ENCODE results near the gene F10.

Gene F10

DNA sequence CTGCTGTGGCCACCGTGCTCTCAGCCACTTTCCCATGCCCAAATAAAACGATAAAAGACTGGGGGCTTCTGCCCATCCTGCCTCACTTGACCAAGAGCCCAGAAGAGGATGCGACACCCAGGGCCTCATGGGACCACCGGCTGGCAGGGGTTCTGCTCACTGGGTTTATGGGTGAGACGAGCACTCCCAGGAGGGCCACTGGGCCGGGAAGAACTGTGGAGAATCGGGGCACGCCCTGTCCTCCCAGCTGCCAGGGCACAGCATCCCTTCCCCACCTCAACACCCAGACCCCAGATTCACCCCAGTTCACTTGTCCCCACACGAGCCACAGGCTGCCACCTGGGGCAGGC lies 4.7 kb upstream of the F10 start:
- Histone ChIP-seq H3K4me1 (ENCODE audit: control insufficient read depth, insufficient read depth, low read depth, low read length) (peaks cover 5% of the 10 kb centered on the region), H4K91ac (ENCODE audit: low read length) (no peak overlapping the region), H3K36me3 (ENCODE audit: control insufficient read depth in 1 of 2, insufficient read depth in 2 of 2, low read depth in 1 of 2, low read length in 2 of 2) (no peaks in the 10 kb centered on the region), H3K4me3 (ENCODE audit: insufficient read depth in 1 of 2, low read depth in 1 of 2, low read length in 2 of 2) (no peak overlapping the region), H2BK120ac (ENCODE audit: low read depth, low read length) (no peak overlapping the region), H3K4me2 (ENCODE audit: low read length, poor library complexity, severe bottlenecking) (no peak overlapping the region), H3K18ac (ENCODE audit: low read depth in 1 of 2, low read length in 2 of 2) (no peak overlapping the region), H2AFZ (ENCODE audit: low read depth, low read length) (no peak overlapping the region), H3K9me3 (ENCODE audit: control insufficient read depth, low read length) (no peaks in the 10 kb centered on the region), H3K4ac (ENCODE audit: low read depth in 1 of 2, low read length in 2 of 2) (no peak overlapping the region), H3K79me1 (replicated peaks; ENCODE audit: low read length, poor library complexity, severe bottlenecking) (no peaks in the 10 kb centered on the region), H3K14ac (ENCODE audit: low read length in 2 of 2) (no peak overlapping the region), H3K27me3 (ENCODE audit: control insufficient read depth in 1 of 2, insufficient read depth in 1 of 2, low read length in 2 of 2) (peaks cover 29 to 68% of the 10 kb centered on the region in 2 experiments), H2BK5ac (ENCODE audit: low read depth, low read length, poor library complexity, severe bottlenecking) (no peak overlapping the region), H3K27ac (ENCODE audit: low read length, poor library complexity, severe bottlenecking) (no peak overlapping the region), H4K8ac (ENCODE audit: low read length) (no peak overlapping the region), H2BK12ac (ENCODE audit: low read length in 2 of 2) (no peak overlapping the region), H2AK5ac (ENCODE audit: low read length, severe bottlenecking) (no peak overlapping the region), H3K23ac (ENCODE audit: low read length in 2 of 2) (no peak overlapping the region), H3K9ac (ENCODE audit: low read length) (no peak overlapping the region), H2BK15ac (ENCODE audit: low read depth, poor library complexity, severe bottlenecking) (no peak overlapping the region)
- 94% methylated on average over 8 of the region's 9 CpGs for WGBS
- no peak for DNase-seq

DNA sequence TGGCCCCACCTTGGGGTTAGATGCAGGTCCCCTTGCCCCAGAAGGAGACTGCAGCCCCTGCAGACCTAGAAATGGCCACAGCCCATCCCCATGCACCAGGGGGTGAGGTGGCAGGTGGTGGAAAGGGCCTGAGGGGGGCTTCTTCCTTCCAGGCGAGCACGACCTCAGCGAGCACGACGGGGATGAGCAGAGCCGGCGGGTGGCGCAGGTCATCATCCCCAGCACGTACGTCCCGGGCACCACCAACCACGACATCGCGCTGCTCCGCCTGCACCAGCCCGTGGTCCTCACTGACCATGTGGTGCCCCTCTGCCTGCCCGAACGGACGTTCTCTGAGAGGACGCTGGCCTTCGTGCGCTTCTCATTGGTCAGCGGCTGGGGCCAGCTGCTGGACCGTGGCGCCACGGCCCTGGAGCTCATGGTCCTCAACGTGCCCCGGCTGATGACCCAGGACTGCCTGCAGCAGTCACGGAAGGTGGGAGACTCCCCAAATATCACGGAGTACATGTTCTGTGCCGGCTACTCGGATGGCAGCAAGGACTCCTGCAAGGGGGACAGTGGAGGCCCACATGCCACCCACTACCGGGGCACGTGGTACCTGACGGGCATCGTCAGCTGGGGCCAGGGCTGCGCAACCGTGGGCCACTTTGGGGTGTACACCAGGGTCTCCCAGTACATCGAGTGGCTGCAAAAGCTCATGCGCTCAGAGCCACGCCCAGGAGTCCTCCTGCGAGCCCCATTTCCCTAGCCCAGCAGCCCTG lies 4.2 kb upstream of the F10 start:
- H2AFZ ChIP-seq (ENCODE audit: low read depth, low read length): no peak overlapping the region
- no peak overlapping the region for H2BK15ac ChIP-seq (ENCODE audit: low read depth, poor library complexity, severe bottlenecking)
- no peak overlapping the region for H4K8ac ChIP-seq (ENCODE audit: low read length)
- WGBS: 90% methylated on average over 42 of the region's 42 CpGs
- H3K4me2 ChIP-seq (ENCODE audit: low read length, poor library complexity, severe bottlenecking): no peak overlapping the region
- H3K4ac ChIP-seq (ENCODE audit: low read depth in 1 of 2, low read length in 2 of 2): no peak overlapping the region
- DNase-seq: no peak
- H3K4me3 ChIP-seq (ENCODE audit: insufficient read depth in 1 of 2, low read depth in 1 of 2, low read length in 2 of 2): no peak overlapping the region
- peak overlapping the region; percentile 13 for H4K91ac ChIP-seq (ENCODE audit: low read length)
- no peak overlapping the region for H2AK5ac ChIP-seq (ENCODE audit: low read length, severe bottlenecking)
- H3K9me3 ChIP-seq (ENCODE audit: control insufficient read depth, low read length): no peaks in the 10 kb centered on the region
- H3K23ac ChIP-seq (ENCODE audit: low read length in 2 of 2): no peak overlapping the region
- H3K36me3 ChIP-seq (ENCODE audit: control insufficient read depth in 1 of 2, insufficient read depth in 2 of 2, low read depth in 1 of 2, low read length in 2 of 2): no peaks in the 10 kb centered on the region
- no peak overlapping the region for H2BK5ac ChIP-seq (ENCODE audit: low read depth, low read length, poor library complexity, severe bottlenecking)
- no peak overlapping the region for H3K27ac ChIP-seq (ENCODE audit: low read length, poor library complexity, severe bottlenecking)
- H3K79me1 ChIP-seq (replicated peaks; ENCODE audit: low read length, poor library complexity, severe bottlenecking): no peaks in the 10 kb centered on the region
- H3K14ac ChIP-seq (ENCODE audit: low read length in 2 of 2): no peak overlapping the region
- peaks cover 25 to 62% of the 10 kb centered on the region in 2 experiments for H3K27me3 ChIP-seq (ENCODE audit: control insufficient read depth in 1 of 2, insufficient read depth in 1 of 2, low read length in 2 of 2)
- H3K18ac ChIP-seq (ENCODE audit: low read depth in 1 of 2, low read length in 2 of 2): no peak overlapping the region
- no peak overlapping the region for H2BK12ac ChIP-seq (ENCODE audit: low read length in 2 of 2)
- H3K9ac ChIP-seq (ENCODE audit: low read length): no peak overlapping the region
- H2BK120ac ChIP-seq (ENCODE audit: low read depth, low read length): no peak overlapping the region
- peaks cover 11% of the 10 kb centered on the region for H3K4me1 ChIP-seq (ENCODE audit: control insufficient read depth, insufficient read depth, low read depth, low read length)

DNA sequence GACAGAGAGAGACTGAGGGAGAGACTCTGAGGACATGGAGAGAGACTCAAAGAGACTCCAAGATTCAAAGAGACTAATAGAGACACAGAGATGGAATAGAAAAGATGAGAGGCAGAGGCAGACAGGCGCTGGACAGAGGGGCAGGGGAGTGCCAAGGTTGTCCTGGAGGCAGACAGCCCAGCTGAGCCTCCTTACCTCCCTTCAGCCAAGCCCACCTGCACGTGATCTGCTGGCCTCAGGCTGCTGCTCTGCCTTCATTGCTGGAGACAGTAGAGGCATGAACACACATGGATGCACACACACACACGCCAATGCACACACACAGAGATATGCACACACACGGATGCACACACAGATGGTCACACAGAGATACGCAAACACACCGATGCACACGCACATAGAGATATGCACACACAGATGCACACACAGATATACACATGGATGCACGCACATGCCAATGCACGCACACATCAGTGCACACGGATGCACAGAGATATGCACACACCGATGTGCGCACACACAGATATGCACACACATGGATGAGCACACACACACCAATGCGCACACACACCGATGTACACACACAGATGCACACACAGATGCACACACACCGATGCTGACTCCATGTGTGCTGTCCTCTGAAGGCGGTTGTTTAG lies 3.3 kb upstream of the F10 start:
- no peak overlapping the region for H2BK120ac ChIP-seq (ENCODE audit: low read depth, low read length)
- WGBS: 87% methylated on average over 16 of the region's 16 CpGs
- no peak overlapping the region for H3K18ac ChIP-seq (ENCODE audit: low read depth in 1 of 2, low read length in 2 of 2)
- H3K36me3 ChIP-seq (ENCODE audit: control insufficient read depth in 1 of 2, insufficient read depth in 2 of 2, low read depth in 1 of 2, low read length in 2 of 2): no peaks in the 10 kb centered on the region
- peaks cover 21 to 56% of the 10 kb centered on the region in 2 experiments for H3K27me3 ChIP-seq (ENCODE audit: control insufficient read depth in 1 of 2, insufficient read depth in 1 of 2, low read length in 2 of 2)
- no peak overlapping the region for H2BK5ac ChIP-seq (ENCODE audit: low read depth, low read length, poor library complexity, severe bottlenecking)
- H3K4me3 ChIP-seq (ENCODE audit: insufficient read depth in 1 of 2, low read depth in 1 of 2, low read length in 2 of 2): peak overlapping the region in 1 of 2 experiments; percentile 15
- H2BK15ac ChIP-seq (ENCODE audit: low read depth, poor library complexity, severe bottlenecking): no peak overlapping the region
- H2AK5ac ChIP-seq (ENCODE audit: low read length, severe bottlenecking): no peak overlapping the region
- H3K4ac ChIP-seq (ENCODE audit: low read depth in 1 of 2, low read length in 2 of 2): no peak overlapping the region
- H4K8ac ChIP-seq (ENCODE audit: low read length): no peak overlapping the region
- DNase-seq: no peak
- H3K79me1 ChIP-seq (replicated peaks; ENCODE audit: low read length, poor library complexity, severe bottlenecking): no peaks in the 10 kb centered on the region
- peak overlapping the region in 1 of 2 experiments; percentile 87 for H3K14ac ChIP-seq (ENCODE audit: low read length in 2 of 2)
- H2AFZ ChIP-seq (ENCODE audit: low read depth, low read length): no peak overlapping the region
- H4K91ac ChIP-seq (ENCODE audit: low read length): no peak overlapping the region
- H3K4me1 ChIP-seq (ENCODE audit: control insufficient read depth, insufficient read depth, low read depth, low read length): peaks cover 11% of the 10 kb centered on the region
- H2BK12ac ChIP-seq (ENCODE audit: low read length in 2 of 2): no peak overlapping the region
- no peaks in the 10 kb centered on the region for H3K9me3 ChIP-seq (ENCODE audit: control insufficient read depth, low read length)
- no peak overlapping the region for H3K9ac ChIP-seq (ENCODE audit: low read length)
- no peak overlapping the region for H3K27ac ChIP-seq (ENCODE audit: low read length, poor library complexity, severe bottlenecking)
- no peak overlapping the region for H3K4me2 ChIP-seq (ENCODE audit: low read length, poor library complexity, severe bottlenecking)
- H3K23ac ChIP-seq (ENCODE audit: low read length in 2 of 2): no peak overlapping the region

DNA sequence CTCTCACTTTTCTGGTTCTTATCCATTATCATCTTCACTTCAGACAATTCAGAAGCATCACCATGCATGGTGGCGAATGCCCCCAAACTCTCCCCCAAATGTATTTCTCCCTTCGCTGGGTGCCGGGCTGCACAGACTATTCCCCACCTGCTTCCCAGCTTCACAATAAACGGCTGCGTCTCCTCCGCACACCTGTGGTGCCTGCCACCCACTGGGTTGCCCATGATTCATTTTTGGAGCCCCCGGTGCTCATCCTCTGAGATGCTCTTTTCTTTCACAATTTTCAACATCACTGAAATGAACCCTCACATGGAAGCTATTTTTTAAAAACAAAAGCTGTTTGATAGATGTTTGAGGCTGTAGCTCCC lies 2.8 kb upstream of the F10 start:
- no peak overlapping the region for H2AK5ac ChIP-seq (ENCODE audit: low read length, severe bottlenecking)
- H3K4me3 ChIP-seq (ENCODE audit: insufficient read depth in 1 of 2, low read depth in 1 of 2, low read length in 2 of 2): no peak overlapping the region
- H4K8ac ChIP-seq (ENCODE audit: low read length): no peak overlapping the region
- no peak overlapping the region for H3K18ac ChIP-seq (ENCODE audit: low read depth in 1 of 2, low read length in 2 of 2)
- H3K9ac ChIP-seq (ENCODE audit: low read length): no peak overlapping the region
- peaks cover 11% of the 10 kb centered on the region for H3K4me1 ChIP-seq (ENCODE audit: control insufficient read depth, insufficient read depth, low read depth, low read length)
- no peaks in the 10 kb centered on the region for H3K36me3 ChIP-seq (ENCODE audit: control insufficient read depth in 1 of 2, insufficient read depth in 2 of 2, low read depth in 1 of 2, low read length in 2 of 2)
- H2BK12ac ChIP-seq (ENCODE audit: low read length in 2 of 2): no peak overlapping the region
- no peak overlapping the region for H3K14ac ChIP-seq (ENCODE audit: low read length in 2 of 2)
- no peaks in the 10 kb centered on the region for H3K79me1 ChIP-seq (replicated peaks; ENCODE audit: low read length, poor library complexity, severe bottlenecking)
- H3K4ac ChIP-seq (ENCODE audit: low read depth in 1 of 2, low read length in 2 of 2): no peak overlapping the region
- H2AFZ ChIP-seq (ENCODE audit: low read depth, low read length): no peak overlapping the region
- H3K27me3 ChIP-seq (ENCODE audit: control insufficient read depth in 1 of 2, insufficient read depth in 1 of 2, low read length in 2 of 2): peaks cover 20 to 54% of the 10 kb centered on the region in 2 experiments
- no peak overlapping the region for H2BK15ac ChIP-seq (ENCODE audit: low read depth, poor library complexity, severe bottlenecking)
- no peak overlapping the region for H4K91ac ChIP-seq (ENCODE audit: low read length)
- no peak overlapping the region for H3K27ac ChIP-seq (ENCODE audit: low read length, poor library complexity, severe bottlenecking)
- H3K23ac ChIP-seq (ENCODE audit: low read length in 2 of 2): no peak overlapping the region
- H2BK5ac ChIP-seq (ENCODE audit: low read depth, low read length, poor library complexity, severe bottlenecking): no peak overlapping the region
- H3K4me2 ChIP-seq (ENCODE audit: low read length, poor library complexity, severe bottlenecking): no peak overlapping the region
- 93% methylated on average over 7 of the region's 7 CpGs for WGBS
- DNase-seq: no peak
- H3K9me3 ChIP-seq (ENCODE audit: control insufficient read depth, low read length): no peaks in the 10 kb centered on the region
- H2BK120ac ChIP-seq (ENCODE audit: low read depth, low read length): no peak overlapping the region

All from mesenchymal stem cell (in vitro differentiated cells and primary cell).